Fibroblast of upper back skin (primary cell): ENCODE results near the gene LRRC8E.
A peak's percentile ranks its signal among the peaks of the same experiment; 100 is the strongest.

Experiments
- DNase-seq: peaks from one replicate; pipeline ENCODE4 v3.0.0-alpha.2; 2013

Gene LRRC8E

GRCh38 chr19:7868671-7869452 is 19.4 kb upstream of the LRRC8E start:
- DNase-seq = peak; percentile 37

- no peak for DNase-seq
Measured at GRCh38 chr19:7869453-7869909, 18.8 kb upstream of the LRRC8E start.

- no peak for DNase-seq
Measured at GRCh38 chr19:7869910-7870511, 18.3 kb upstream of the LRRC8E start.

GRCh38 chr19:7870571-7871436 is 17.5 kb upstream of the LRRC8E start:
- DNase-seq = no peak

- peak; percentile 88 for DNase-seq
Measured at GRCh38 chr19:7871437-7872305, 16.6 kb upstream of the LRRC8E start.

GRCh38 chr19:7872306-7873204 is 15.8 kb upstream of the LRRC8E start:
- no peak for DNase-seq

- no peak for DNase-seq
Measured at GRCh38 chr19:7873304-7874075, 14.8 kb upstream of the LRRC8E start.

- DNase-seq = no peak
Measured at GRCh38 chr19:7874076-7874896, 14.0 kb upstream of the LRRC8E start, which contains the start of gene PRR36. Gene PRR36 (minus strand): TSS chr19:7874390. CDS start chr19:7873689, 701 bp downstream.

- no peak for DNase-seq
Measured at GRCh38 chr19:7874897-7875273, 13.4 kb upstream of the LRRC8E start.

GRCh38 chr19:7877249-7877836 is 11.0 kb upstream of the LRRC8E start:
- no peak for DNase-seq

- no peak for DNase-seq
Measured at GRCh38 chr19:7879111-7879807, 9.1 kb upstream of the LRRC8E start.

- no peak for DNase-seq
Measured at GRCh38 chr19:7879836-7880235, 8.5 kb upstream of the LRRC8E start.

GRCh38 chr19:7881910-7882309 is 6.4 kb upstream of the LRRC8E start:
- no peak for DNase-seq

GRCh38 chr19:7883105-7883504 is 5.2 kb upstream of the LRRC8E start:
- no peak for DNase-seq

- peak; percentile 49 for DNase-seq
Measured at GRCh38 chr19:7883796-7884570, 4.3 kb upstream of the LRRC8E start.

GRCh38 chr19:7885818-7886217 is 2.5 kb upstream of the LRRC8E start:
- no peak for DNase-seq

- DNase-seq = no peak
Measured at GRCh38 chr19:7887408-7888144, 734 bp upstream of the LRRC8E start.
